WTC11 (cell line): Measurements from ENCODE around the gene EBNA1BP2. TPM values are rescaled to one million over a fixed set of nuclear protein-coding genes. Genes with fewer than 3 reads are reported as not detected.

Source experiments
- ATAC-seq: fragments of 200-7000 bp; cut with Tn5 transposase; 2 replicates; pipeline ENCODE4 v1.10.0; 2021; ENCODE audit warnings: mild to moderate bottlenecking, moderate library complexity
- CTCF ChIA-PET: fragments of 300-600 bp; sonication (Branson Sonifier 250); formaldehyde crosslinking; loops from one replicate; lab custom pipeline; 2021; ENCODE audit warnings: antibody characterized with exemption; lab: Charles Lee
- POLR2A ChIA-PET: fragments of 350-600 bp; sonication (Branson Sonifier 250); formaldehyde crosslinking; loops from one replicate; lab custom pipeline; 2021; ENCODE audit warnings: antibody characterized with exemption; lab: Charles Lee
- DNase-seq: peaks from one replicate; pipeline ENCODE4 v3.0.0; 2021; ENCODE audit warnings: low spot score
- H3K27ac Mint-ChIP-seq: 2 replicates; pipeline ENCODE4 v1.8.0; 2021; ENCODE audit warnings: mixed read lengths
- H3K27me3 Mint-ChIP-seq: 2 replicates; pipeline ENCODE4 v1.8.0; 2021; ENCODE audit warnings: low read depth, mild to moderate bottlenecking, moderate library complexity, mixed read lengths
- H3K36me3 Mint-ChIP-seq: 2 replicates; pipeline ENCODE4 v1.8.0; 2021; ENCODE audit warnings: mixed read lengths
- H3K4me1 Mint-ChIP-seq: 2 replicates; pipeline ENCODE4 v1.8.0; 2022; ENCODE audit warnings: mixed read lengths
- H3K4me3 Mint-ChIP-seq: 2 replicates; pipeline ENCODE4 v1.8.0; 2021; ENCODE audit warnings: mild to moderate bottlenecking, moderate library complexity, mixed read lengths
- H3K9me3 Mint-ChIP-seq: 2 replicates; pipeline ENCODE4 v1.8.0; 2021; ENCODE audit warnings: mixed read lengths
- FOXK1 ChIP-seq: sonication (generic); formaldehyde crosslinking; IDR thresholded peaks from 2 replicates; pipeline ENCODE4 v1.8.0; 2022; ENCODE audit warnings: mild to moderate bottlenecking, moderate library complexity, missing genetic modification reagents
- GABPB1 ChIP-seq: sonication (generic); formaldehyde crosslinking; IDR thresholded peaks from 2 replicates; pipeline ENCODE4 v1.8.1; 2023; ENCODE audit warnings: mild to moderate bottlenecking, missing genetic modification reagents
- OVOL2 ChIP-seq: fragments of 250-450 bp; sonication (Bioruptor Pico); IDR thresholded peaks from 2 replicates; pipeline ENCODE4 v1.9.0; 2021; ENCODE audit warnings: mild to moderate bottlenecking, borderline replicate concordance
- SMAD3 ChIP-seq: sonication (generic); formaldehyde crosslinking; IDR thresholded peaks from 2 replicates; pipeline ENCODE4 v1.8.0; 2022; ENCODE audit warnings: missing genetic modification reagents, mild to moderate bottlenecking, borderline replicate concordance
- SP1 ChIP-seq: sonication (generic); formaldehyde crosslinking; conservative IDR thresholded peaks from 2 replicates; pipeline ENCODE4 v1.8.1; 2022; ENCODE audit warnings: missing genetic modification reagents
- ZNF263 ChIP-seq: sonication (generic); formaldehyde crosslinking; IDR thresholded peaks from 2 replicates; pipeline ENCODE4 v1.8.1; 2022; ENCODE audit warnings: low read depth, mild to moderate bottlenecking, moderate library complexity, missing genetic modification reagents
- total RNA-seq: library from RNA; stranded (reverse); gene quantifications from 3 replicates; pipeline ENCODE4 v1.2.3, GENCODE V29; 2021
- TF ChIP-seq, protein P1 (sequence below): sonication (generic); formaldehyde crosslinking; IDR thresholded peaks from 2 replicates; pipeline ENCODE4 v1.8.1; 2022; ENCODE audit warnings: low read depth, mild to moderate bottlenecking, moderate library complexity, missing genetic modification reagents, borderline replicate concordance
- TF ChIP-seq, protein P2 (sequence below): fragments of 250-450 bp; sonication (Bioruptor Pico); IDR thresholded peaks from 2 replicates; pipeline ENCODE4 v1.9.0; 2021; ENCODE audit warnings: mild to moderate bottlenecking
- TF ChIP-seq, protein P3 (sequence below): fragments of 250-450 bp; sonication (Bioruptor Pico); IDR thresholded peaks from 2 replicates; pipeline ENCODE4 v1.9.0; 2021; ENCODE audit warnings: moderate library complexity, mild to moderate bottlenecking, inconsistent platforms, borderline replicate concordance
- TF ChIP-seq, protein P4 (sequence below): sonication (generic); formaldehyde crosslinking; IDR thresholded peaks from 2 replicates; pipeline ENCODE4 v1.8.1; 2022; ENCODE audit warnings: mild to moderate bottlenecking, missing genetic modification reagents, moderate library complexity, borderline replicate concordance
- TF ChIP-seq, protein P5 (sequence below): sonication (generic); formaldehyde crosslinking; IDR thresholded peaks from 2 replicates; pipeline ENCODE4 v1.8.1; 2022; ENCODE audit warnings: missing genetic modification reagents, borderline replicate concordance
- TF ChIP-seq, protein P6 (sequence below): sonication (generic); formaldehyde crosslinking; IDR thresholded peaks from 2 replicates; pipeline ENCODE4 v1.8.0; 2023; ENCODE audit warnings: missing genetic modification reagents
- TF ChIP-seq, protein P7 (sequence below): sonication (generic); formaldehyde crosslinking; conservative IDR thresholded peaks from 2 replicates; pipeline ENCODE4 v1.8.1; 2023; ENCODE audit warnings: mild to moderate bottlenecking, low read depth, missing genetic modification reagents, moderate library complexity
- TF ChIP-seq, protein P8 (sequence below): sonication (generic); formaldehyde crosslinking; IDR thresholded peaks from 2 replicates; pipeline ENCODE4 v1.8.1; 2023; ENCODE audit warnings: mild to moderate bottlenecking, missing genetic modification reagents, moderate library complexity
- TF ChIP-seq, protein P9 (sequence below): fragments of 250-450 bp; sonication (Bioruptor Pico); IDR thresholded peaks from 2 replicates; pipeline ENCODE4 v1.8.0; 2021; ENCODE audit warnings: mild to moderate bottlenecking
- TF ChIP-seq, protein P10 (sequence below): sonication (generic); formaldehyde crosslinking; IDR thresholded peaks from 2 replicates; pipeline ENCODE4 v1.8.1; 2023; ENCODE audit warnings: mild to moderate bottlenecking, moderate library complexity, missing genetic modification reagents
- TF ChIP-seq, protein P11 (sequence below): sonication (generic); formaldehyde crosslinking; IDR thresholded peaks from 2 replicates; pipeline ENCODE4 v1.8.1; 2023; ENCODE audit warnings: mild to moderate bottlenecking, missing genetic modification reagents

EBNA1BP2 gene
- total RNA-seq, 1 experiment from 2014 or later = 93.7 TPM

DNA sequence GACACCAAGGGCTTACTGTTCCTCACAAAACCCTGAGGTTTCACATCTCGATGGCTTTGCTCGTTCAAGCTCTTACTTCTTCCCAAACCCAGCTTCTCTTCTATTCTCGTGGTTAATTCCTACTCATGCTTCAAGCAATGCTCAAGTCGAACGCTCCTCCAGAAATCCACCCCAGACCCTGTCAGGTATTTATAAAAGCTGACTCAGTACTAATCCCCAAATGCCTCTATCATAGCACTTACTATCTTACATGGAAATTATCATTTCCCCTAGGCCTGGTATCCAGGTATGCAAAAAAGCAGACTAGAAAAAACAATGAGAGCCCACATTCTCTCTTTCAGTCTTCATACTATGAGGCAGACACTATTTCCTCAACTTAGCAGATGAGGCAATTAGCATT, 6.3 kb downstream of the EBNA1BP2 start (continued):
- TF ChIP-seq, protein P1, sequence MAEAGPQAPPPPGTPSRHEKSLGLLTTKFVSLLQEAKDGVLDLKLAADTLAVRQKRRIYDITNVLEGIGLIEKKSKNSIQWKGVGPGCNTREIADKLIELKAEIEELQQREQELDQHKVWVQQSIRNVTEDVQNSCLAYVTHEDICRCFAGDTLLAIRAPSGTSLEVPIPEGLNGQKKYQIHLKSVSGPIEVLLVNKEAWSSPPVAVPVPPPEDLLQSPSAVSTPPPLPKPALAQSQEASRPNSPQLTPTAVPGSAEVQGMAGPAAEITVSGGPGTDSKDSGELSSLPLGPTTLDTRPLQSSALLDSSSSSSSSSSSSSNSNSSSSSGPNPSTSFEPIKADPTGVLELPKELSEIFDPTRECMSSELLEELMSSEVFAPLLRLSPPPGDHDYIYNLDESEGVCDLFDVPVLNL = no peak

DNA sequence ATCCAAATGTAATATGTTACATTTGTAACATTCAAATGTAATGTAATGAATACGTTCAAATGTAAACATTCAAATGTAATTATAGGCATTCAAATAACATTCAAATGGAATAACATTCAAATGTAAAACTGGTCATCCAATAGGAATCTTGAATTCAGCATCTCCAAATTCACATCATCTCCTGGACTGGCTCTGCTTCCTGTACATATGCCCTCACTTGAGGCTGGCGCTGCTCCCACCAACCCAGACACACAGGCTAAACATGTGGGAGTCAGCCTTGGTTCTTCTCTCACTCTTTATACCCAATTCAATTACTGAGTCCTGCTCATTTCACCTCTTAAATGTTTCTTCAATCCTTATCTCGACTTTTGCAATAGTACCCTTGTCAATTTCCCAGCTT, 6.9 kb downstream of the EBNA1BP2 start:
- DNase-seq (no peak), ATAC-seq (no peak)
- Mint-ChIP-seq H3K27me3 (no peaks in the 10 kb centered on the region), H3K27ac (no peak overlapping the region), H3K9me3 (peaks cover 15% of the 10 kb centered on the region), H3K4me1 (no peaks in the 10 kb centered on the region), H3K4me3 (no peak overlapping the region), H3K36me3 (peaks cover 64% of the 10 kb centered on the region)
- TF ChIP-seq GABPB1 (CRISPR knock-in tag) (no peak), ZNF263 (CRISPR knock-in tag) (no peak), OVOL2 (CRISPR knock-in tag) (no peak), FOXK1 (no peak), SP1 (CRISPR knock-in tag) (no peak), SMAD3 (CRISPR knock-in tag) (no peak)
- TF ChIP-seq, protein P2, sequence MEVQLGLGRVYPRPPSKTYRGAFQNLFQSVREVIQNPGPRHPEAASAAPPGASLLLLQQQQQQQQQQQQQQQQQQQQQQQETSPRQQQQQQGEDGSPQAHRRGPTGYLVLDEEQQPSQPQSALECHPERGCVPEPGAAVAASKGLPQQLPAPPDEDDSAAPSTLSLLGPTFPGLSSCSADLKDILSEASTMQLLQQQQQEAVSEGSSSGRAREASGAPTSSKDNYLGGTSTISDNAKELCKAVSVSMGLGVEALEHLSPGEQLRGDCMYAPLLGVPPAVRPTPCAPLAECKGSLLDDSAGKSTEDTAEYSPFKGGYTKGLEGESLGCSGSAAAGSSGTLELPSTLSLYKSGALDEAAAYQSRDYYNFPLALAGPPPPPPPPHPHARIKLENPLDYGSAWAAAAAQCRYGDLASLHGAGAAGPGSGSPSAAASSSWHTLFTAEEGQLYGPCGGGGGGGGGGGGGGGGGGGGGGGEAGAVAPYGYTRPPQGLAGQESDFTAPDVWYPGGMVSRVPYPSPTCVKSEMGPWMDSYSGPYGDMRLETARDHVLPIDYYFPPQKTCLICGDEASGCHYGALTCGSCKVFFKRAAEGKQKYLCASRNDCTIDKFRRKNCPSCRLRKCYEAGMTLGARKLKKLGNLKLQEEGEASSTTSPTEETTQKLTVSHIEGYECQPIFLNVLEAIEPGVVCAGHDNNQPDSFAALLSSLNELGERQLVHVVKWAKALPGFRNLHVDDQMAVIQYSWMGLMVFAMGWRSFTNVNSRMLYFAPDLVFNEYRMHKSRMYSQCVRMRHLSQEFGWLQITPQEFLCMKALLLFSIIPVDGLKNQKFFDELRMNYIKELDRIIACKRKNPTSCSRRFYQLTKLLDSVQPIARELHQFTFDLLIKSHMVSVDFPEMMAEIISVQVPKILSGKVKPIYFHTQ (CRISPR knock-in tag) = no peak
- TF ChIP-seq, protein P3, sequence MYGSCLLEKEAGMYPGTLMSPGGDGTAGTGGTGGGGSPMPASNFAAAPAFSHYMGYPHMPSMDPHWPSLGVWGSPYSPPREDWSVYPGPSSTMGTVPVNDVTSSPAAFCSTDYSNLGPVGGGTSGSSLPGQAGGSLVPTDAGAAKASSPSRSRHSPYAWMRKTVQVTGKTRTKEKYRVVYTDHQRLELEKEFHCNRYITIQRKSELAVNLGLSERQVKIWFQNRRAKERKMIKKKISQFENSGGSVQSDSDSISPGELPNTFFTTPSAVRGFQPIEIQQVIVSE (CRISPR knock-in tag) = no peak
- TF ChIP-seq, protein P4, sequence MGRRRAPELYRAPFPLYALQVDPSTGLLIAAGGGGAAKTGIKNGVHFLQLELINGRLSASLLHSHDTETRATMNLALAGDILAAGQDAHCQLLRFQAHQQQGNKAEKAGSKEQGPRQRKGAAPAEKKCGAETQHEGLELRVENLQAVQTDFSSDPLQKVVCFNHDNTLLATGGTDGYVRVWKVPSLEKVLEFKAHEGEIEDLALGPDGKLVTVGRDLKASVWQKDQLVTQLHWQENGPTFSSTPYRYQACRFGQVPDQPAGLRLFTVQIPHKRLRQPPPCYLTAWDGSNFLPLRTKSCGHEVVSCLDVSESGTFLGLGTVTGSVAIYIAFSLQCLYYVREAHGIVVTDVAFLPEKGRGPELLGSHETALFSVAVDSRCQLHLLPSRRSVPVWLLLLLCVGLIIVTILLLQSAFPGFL = no peak
- TF ChIP-seq, protein P5, sequence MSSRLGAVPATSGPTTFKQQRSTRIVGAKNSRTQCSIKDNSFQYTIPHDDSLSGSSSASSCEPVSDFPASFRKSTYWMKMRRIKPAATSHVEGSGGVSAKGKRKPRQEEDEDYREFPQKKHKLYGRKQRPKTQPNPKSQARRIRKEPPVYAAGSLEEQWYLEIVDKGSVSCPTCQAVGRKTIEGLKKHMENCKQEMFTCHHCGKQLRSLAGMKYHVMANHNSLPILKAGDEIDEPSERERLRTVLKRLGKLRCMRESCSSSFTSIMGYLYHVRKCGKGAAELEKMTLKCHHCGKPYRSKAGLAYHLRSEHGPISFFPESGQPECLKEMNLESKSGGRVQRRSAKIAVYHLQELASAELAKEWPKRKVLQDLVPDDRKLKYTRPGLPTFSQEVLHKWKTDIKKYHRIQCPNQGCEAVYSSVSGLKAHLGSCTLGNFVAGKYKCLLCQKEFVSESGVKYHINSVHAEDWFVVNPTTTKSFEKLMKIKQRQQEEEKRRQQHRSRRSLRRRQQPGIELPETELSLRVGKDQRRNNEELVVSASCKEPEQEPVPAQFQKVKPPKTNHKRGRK (CRISPR knock-in tag) = no peak
- TF ChIP-seq, protein P6, sequence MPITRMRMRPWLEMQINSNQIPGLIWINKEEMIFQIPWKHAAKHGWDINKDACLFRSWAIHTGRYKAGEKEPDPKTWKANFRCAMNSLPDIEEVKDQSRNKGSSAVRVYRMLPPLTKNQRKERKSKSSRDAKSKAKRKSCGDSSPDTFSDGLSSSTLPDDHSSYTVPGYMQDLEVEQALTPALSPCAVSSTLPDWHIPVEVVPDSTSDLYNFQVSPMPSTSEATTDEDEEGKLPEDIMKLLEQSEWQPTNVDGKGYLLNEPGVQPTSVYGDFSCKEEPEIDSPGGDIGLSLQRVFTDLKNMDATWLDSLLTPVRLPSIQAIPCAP (CRISPR knock-in tag) = no peak
- TF ChIP-seq, protein P7, sequence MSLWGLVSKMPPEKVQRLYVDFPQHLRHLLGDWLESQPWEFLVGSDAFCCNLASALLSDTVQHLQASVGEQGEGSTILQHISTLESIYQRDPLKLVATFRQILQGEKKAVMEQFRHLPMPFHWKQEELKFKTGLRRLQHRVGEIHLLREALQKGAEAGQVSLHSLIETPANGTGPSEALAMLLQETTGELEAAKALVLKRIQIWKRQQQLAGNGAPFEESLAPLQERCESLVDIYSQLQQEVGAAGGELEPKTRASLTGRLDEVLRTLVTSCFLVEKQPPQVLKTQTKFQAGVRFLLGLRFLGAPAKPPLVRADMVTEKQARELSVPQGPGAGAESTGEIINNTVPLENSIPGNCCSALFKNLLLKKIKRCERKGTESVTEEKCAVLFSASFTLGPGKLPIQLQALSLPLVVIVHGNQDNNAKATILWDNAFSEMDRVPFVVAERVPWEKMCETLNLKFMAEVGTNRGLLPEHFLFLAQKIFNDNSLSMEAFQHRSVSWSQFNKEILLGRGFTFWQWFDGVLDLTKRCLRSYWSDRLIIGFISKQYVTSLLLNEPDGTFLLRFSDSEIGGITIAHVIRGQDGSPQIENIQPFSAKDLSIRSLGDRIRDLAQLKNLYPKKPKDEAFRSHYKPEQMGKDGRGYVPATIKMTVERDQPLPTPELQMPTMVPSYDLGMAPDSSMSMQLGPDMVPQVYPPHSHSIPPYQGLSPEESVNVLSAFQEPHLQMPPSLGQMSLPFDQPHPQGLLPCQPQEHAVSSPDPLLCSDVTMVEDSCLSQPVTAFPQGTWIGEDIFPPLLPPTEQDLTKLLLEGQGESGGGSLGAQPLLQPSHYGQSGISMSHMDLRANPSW (CRISPR knock-in tag) = no peak
- TF ChIP-seq, protein P8, sequence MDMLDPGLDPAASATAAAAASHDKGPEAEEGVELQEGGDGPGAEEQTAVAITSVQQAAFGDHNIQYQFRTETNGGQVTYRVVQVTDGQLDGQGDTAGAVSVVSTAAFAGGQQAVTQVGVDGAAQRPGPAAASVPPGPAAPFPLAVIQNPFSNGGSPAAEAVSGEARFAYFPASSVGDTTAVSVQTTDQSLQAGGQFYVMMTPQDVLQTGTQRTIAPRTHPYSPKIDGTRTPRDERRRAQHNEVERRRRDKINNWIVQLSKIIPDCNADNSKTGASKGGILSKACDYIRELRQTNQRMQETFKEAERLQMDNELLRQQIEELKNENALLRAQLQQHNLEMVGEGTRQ (CRISPR knock-in tag) = no peak
- TF ChIP-seq, protein P9, sequence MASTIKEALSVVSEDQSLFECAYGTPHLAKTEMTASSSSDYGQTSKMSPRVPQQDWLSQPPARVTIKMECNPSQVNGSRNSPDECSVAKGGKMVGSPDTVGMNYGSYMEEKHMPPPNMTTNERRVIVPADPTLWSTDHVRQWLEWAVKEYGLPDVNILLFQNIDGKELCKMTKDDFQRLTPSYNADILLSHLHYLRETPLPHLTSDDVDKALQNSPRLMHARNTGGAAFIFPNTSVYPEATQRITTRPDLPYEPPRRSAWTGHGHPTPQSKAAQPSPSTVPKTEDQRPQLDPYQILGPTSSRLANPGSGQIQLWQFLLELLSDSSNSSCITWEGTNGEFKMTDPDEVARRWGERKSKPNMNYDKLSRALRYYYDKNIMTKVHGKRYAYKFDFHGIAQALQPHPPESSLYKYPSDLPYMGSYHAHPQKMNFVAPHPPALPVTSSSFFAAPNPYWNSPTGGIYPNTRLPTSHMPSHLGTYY (CRISPR knock-in tag) = no peak
- TF ChIP-seq, protein P10, sequence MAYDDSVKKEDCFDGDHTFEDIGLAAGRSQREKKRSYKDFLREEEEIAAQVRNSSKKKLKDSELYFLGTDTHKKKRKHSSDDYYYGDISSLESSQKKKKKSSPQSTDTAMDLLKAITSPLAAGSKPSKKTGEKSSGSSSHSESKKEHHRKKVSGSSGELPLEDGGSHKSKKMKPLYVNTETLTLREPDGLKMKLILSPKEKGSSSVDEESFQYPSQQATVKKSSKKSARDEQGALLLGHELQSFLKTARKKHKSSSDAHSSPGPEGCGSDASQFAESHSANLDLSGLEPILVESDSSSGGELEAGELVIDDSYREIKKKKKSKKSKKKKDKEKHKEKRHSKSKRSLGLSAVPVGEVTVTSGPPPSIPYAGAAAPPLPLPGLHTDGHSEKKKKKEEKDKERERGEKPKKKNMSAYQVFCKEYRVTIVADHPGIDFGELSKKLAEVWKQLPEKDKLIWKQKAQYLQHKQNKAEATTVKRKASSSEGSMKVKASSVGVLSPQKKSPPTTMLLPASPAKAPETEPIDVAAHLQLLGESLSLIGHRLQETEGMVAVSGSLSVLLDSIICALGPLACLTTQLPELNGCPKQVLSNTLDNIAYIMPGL (CRISPR knock-in tag) = no peak
- TF ChIP-seq, protein P11, sequence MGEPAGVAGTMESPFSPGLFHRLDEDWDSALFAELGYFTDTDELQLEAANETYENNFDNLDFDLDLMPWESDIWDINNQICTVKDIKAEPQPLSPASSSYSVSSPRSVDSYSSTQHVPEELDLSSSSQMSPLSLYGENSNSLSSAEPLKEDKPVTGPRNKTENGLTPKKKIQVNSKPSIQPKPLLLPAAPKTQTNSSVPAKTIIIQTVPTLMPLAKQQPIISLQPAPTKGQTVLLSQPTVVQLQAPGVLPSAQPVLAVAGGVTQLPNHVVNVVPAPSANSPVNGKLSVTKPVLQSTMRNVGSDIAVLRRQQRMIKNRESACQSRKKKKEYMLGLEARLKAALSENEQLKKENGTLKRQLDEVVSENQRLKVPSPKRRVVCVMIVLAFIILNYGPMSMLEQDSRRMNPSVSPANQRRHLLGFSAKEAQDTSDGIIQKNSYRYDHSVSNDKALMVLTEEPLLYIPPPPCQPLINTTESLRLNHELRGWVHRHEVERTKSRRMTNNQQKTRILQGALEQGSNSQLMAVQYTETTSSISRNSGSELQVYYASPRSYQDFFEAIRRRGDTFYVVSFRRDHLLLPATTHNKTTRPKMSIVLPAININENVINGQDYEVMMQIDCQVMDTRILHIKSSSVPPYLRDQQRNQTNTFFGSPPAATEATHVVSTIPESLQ (CRISPR knock-in tag) = no peak
- POLR2A ChIA-PET = no interaction called here
- CTCF ChIA-PET = interaction anchor here (1.2 kb wide), 1 partner anchor 91 kb away, joined by 3 read pairs; no protein-coding TSS in a partner anchor
